Neutrophil (primary cell): Measurements from ENCODE around the gene FBN3.
A peak's percentile ranks its signal among the peaks of the same experiment; 100 is the strongest.

Source experiments
- H3K27ac ChIP-seq: fragments of 200-600 bp; sonication (generic); 2 replicates; pipeline ENCODE4 v1.5.1; 2016; ENCODE audit warnings: mild to moderate bottlenecking, moderate library complexity
- H3K27me3 ChIP-seq: fragments of 200-600 bp; sonication (generic); 2 replicates; pipeline ENCODE4 v1.6.0; 2016; ENCODE audit warnings: mild to moderate bottlenecking
- H3K36me3 ChIP-seq: fragments of 200-600 bp; sonication (generic); 2 replicates; pipeline ENCODE4 v1.5.1; 2017
- H3K4me1 ChIP-seq, 2 experiments: fragments of 200-600 bp in 1 of 2; sonication (generic) in 1 of 2; 1 replicate in 1 of 2; 2 replicates in 1 of 2; pipeline versions ENCODE4 v1.5.1 to v1.6.1; 2013 to 2016; ENCODE audit warnings: low read depth in 1 of 2, low read length in 1 of 2, mild to moderate bottlenecking in 1 of 2, moderate library complexity in 1 of 2; ENCODE audit not compliant: control insufficient read depth in 1 of 2, insufficient read depth in 1 of 2
- H3K4me3 ChIP-seq, 2 experiments: fragments of 200-600 bp in 1 of 2; sonication (generic) in 1 of 2; 1 replicate in 1 of 2; 2 replicates in 1 of 2; pipeline ENCODE4 v1.5.1; 2013 to 2016; ENCODE audit warnings: low read depth in 1 of 2, low read length in 1 of 2, mild to moderate bottlenecking in 1 of 2, moderate library complexity in 1 of 2
- H3K9me3 ChIP-seq: fragments of 200-600 bp; sonication (generic); 2 replicates; pipeline ENCODE4 v1.5.1; 2016
- CTCF ChIP-seq: fragments of 200-600 bp; sonication (generic); IDR thresholded peaks from 2 replicates; pipeline ENCODE4 v1.5.1; 2016; ENCODE audit warnings: antibody characterized with exemption

Gene FBN3

GRCh38 chr19:8184274-8184673 is 34.9 kb upstream of the FBN3 start:
- Histone ChIP-seq H3K4me3 (no peak overlapping the region), H3K27me3 (no peaks in the 10 kb centered on the region), H3K27ac (no peak overlapping the region), H3K9me3 (no peaks in the 10 kb centered on the region), H3K4me1 (peaks cover 21 to 29% of the 10 kb centered on the region in 2 experiments), H3K36me3 (no peaks in the 10 kb centered on the region)
- no peak for TF ChIP-seq CTCF

GRCh38 chr19:8180018-8180417 is 30.6 kb upstream of the FBN3 start:
- TF ChIP-seq CTCF = no peak
- Histone ChIP-seq H3K36me3 (no peaks in the 10 kb centered on the region), H3K27me3 (no peaks in the 10 kb centered on the region), H3K9me3 (no peaks in the 10 kb centered on the region), H3K27ac (peak overlapping the region; percentile 81), H3K4me3 (no peak overlapping the region), H3K4me1 (peaks cover 21 to 29% of the 10 kb centered on the region in 2 experiments)

GRCh38 chr19:8174706-8175105 is 25.3 kb upstream of the FBN3 start:
- H3K4me3 ChIP-seq = no peak overlapping the region
- no peak overlapping the region for H3K27ac ChIP-seq
- TF ChIP-seq CTCF = no peak

GRCh38 chr19:8168537-8168936 is 19.1 kb upstream of the FBN3 start:
- no peaks in the 10 kb centered on the region for H3K27me3 ChIP-seq

More at GRCh38 chr19:8174706-8175105, 25.3 kb upstream of the FBN3 start:
- Histone ChIP-seq H3K36me3 (no peaks in the 10 kb centered on the region), H3K4me1 (peaks cover 0 to 4% of the 10 kb centered on the region in 2 experiments), H3K9me3 (no peaks in the 10 kb centered on the region), H3K27me3 (no peaks in the 10 kb centered on the region)

GRCh38 chr19:8167985-8168384 is 18.6 kb upstream of the FBN3 start:
- no peak overlapping the region for H3K27ac ChIP-seq
- no peak for TF ChIP-seq CTCF
- no peaks in the 10 kb centered on the region for H3K27me3 ChIP-seq
- H3K4me3 ChIP-seq = no peak overlapping the region
- H3K36me3 ChIP-seq = no peaks in the 10 kb centered on the region
- no peaks in the 10 kb centered on the region for H3K9me3 ChIP-seq
- H3K4me1 ChIP-seq = no peaks in the 10 kb centered on the region

More at GRCh38 chr19:8168537-8168936, 19.1 kb upstream of the FBN3 start:
- H3K9me3 ChIP-seq = no peaks in the 10 kb centered on the region
- H3K36me3 ChIP-seq = no peaks in the 10 kb centered on the region
- no peaks in the 10 kb centered on the region for H3K4me1 ChIP-seq
- TF ChIP-seq CTCF = no peak
- H3K27ac ChIP-seq = no peak overlapping the region
- no peak overlapping the region for H3K4me3 ChIP-seq

GRCh38 chr19:8163759-8164158 is 14.4 kb upstream of the FBN3 start:
- no peak overlapping the region for H3K27ac ChIP-seq
- H3K36me3 ChIP-seq = no peaks in the 10 kb centered on the region
- no peak overlapping the region for H3K4me3 ChIP-seq
- no peaks in the 10 kb centered on the region for H3K27me3 ChIP-seq
- no peak for TF ChIP-seq CTCF
- no peaks in the 10 kb centered on the region for H3K9me3 ChIP-seq
- H3K4me1 ChIP-seq = no peaks in the 10 kb centered on the region
